NCI-H82 (cell line): ENCODE data around the gene ELP4.

ENCODE experiments used
- DNase-seq: peaks from one replicate; lab custom pipeline; 2025; lab: John Stamatoyannopoulos, UW

The ELP4 gene

GRCh38 chr11:31800398-31801265 is 291.1 kb downstream of the ELP4 start:
- no peak for DNase-seq

- DNase-seq: no peak
These were observed 291.7 kb downstream of the ELP4 start for GRCh38 chr11:31801298-31801702.

GRCh38 chr11:31802000-31802551 is 292.5 kb downstream of the ELP4 start:
- no peak for DNase-seq

- no peak for DNase-seq
These were observed 293.0 kb downstream of the ELP4 start for GRCh38 chr11:31802609-31802989.

GRCh38 chr11:31802990-31803812 is 293.6 kb downstream of the ELP4 start:
- DNase-seq: no peak

- DNase-seq: no peak
These were observed 294.3 kb downstream of the ELP4 start for GRCh38 chr11:31803813-31804311.

GRCh38 chr11:31804312-31805036 is 294.9 kb downstream of the ELP4 start:
- no peak for DNase-seq

GRCh38 chr11:31805037-31805628 is 295.6 kb downstream of the ELP4 start:
- DNase-seq: no peak

GRCh38 chr11:31805629-31806185 is 296.1 kb downstream of the ELP4 start:
- no peak for DNase-seq

- no peak for DNase-seq
These were observed 296.8 kb downstream of the ELP4 start for GRCh38 chr11:31806186-31806927.

- no peak for DNase-seq
These were observed 297.6 kb downstream of the ELP4 start for GRCh38 chr11:31806928-31807798.

- no peak for DNase-seq
These were observed 298.5 kb downstream of the ELP4 start for GRCh38 chr11:31807799-31808667.

- no peak for DNase-seq
These were observed 299.4 kb downstream of the ELP4 start for GRCh38 chr11:31808721-31809540.

- no peak for DNase-seq
These were observed 299.9 kb downstream of the ELP4 start for GRCh38 chr11:31809541-31809856.

- peak; percentile 59 for DNase-seq
These were observed 300.6 kb downstream of the ELP4 start for GRCh38 chr11:31809857-31810778.

- peak; percentile 92 for DNase-seq
These were observed 301.4 kb downstream of the ELP4 start, which contains the start of gene PAX6 for GRCh38 chr11:31810779-31811647. Gene PAX6, minus strand, starts transcription at chr11:31811322. Its CDS starts 4,911 bp downstream, at chr11:31806411.
